Cardiac fibroblast (primary cell): ENCODE data around the gene MCM3AP.
A peak's percentile ranks its signal among the peaks of the same experiment; 100 is the strongest.

Experiments
- DNase-seq, 2 donors: peaks; one replicate each; pipeline versions ENCODE4 v3.0.0 to v3.0.0-alpha.2; 2010; ENCODE audit warnings: low read depth in 2 of 2
- H3K4me3 ChIP-seq, 2 donors: replicated peaks in 1 of 2; 1 replicate in 1 of 2; 2 replicates in 1 of 2; pipeline ENCODE4 v1.5.1; 2011; ENCODE audit warnings: low read depth in 2 of 2, low read length in 2 of 2, mild to moderate bottlenecking in 2 of 2, moderate library complexity in 1 of 2
- CTCF ChIP-seq: IDR thresholded peaks from one replicate; pipeline ENCODE4 v1.5.1; 2011; ENCODE audit warnings: low read depth, mild to moderate bottlenecking, low read length, inconsistent platforms

The MCM3AP gene

GRCh38 chr21:46195595-46196195 is 89.7 kb downstream of the MCM3AP start:
- TF ChIP-seq CTCF: no peak
- no peak for DNase-seq
- no peak overlapping the region for H3K4me3 ChIP-seq

- H3K4me3 ChIP-seq: no peak overlapping the region
- TF ChIP-seq CTCF: no peak
- no peak for DNase-seq
Observed at GRCh38 chr21:46194374-46195334, 90.8 kb downstream of the MCM3AP start.

- TF ChIP-seq CTCF: no peak
- DNase-seq: no peak
- H3K4me3 ChIP-seq: no peak overlapping the region
Observed at GRCh38 chr21:46193829-46194373, 91.5 kb downstream of the MCM3AP start.

- no peak overlapping the region for H3K4me3 ChIP-seq
- TF ChIP-seq CTCF: no peak
- no peak for DNase-seq
Observed at GRCh38 chr21:46191686-46192575, 93.5 kb downstream of the MCM3AP start.

- TF ChIP-seq CTCF: no peak
- H3K4me3 ChIP-seq: no peak overlapping the region
- peak; percentile 84 to 85 for DNase-seq
Observed at GRCh38 chr21:46191257-46191685, 94.1 kb downstream of the MCM3AP start.

- no peak overlapping the region for H3K4me3 ChIP-seq
- no peak for TF ChIP-seq CTCF
Observed at GRCh38 chr21:46190491-46191131, 94.8 kb downstream of the MCM3AP start.

More at GRCh38 chr21:46190491-46191131, 94.8 kb downstream of the MCM3AP start:
- no peak for DNase-seq
